Brain microvascular endothelial cell (primary cell): ENCODE data around the gene PGAP2.
A peak's percentile ranks its signal among the peaks of the same experiment; 100 is the strongest.

Experiments
- DNase-seq: peaks from one replicate; pipeline ENCODE4 v3.0.0-alpha.2; 2020
- H3K27ac ChIP-seq: fragments of 250-450 bp; sonication (Bioruptor Pico); 2 replicates; pipeline ENCODE4 v1.5.1; 2020; ENCODE audit warnings: mild to moderate bottlenecking, moderate library complexity
- H3K27me3 ChIP-seq: fragments of 250-450 bp; sonication (Bioruptor Pico); replicated peaks from 2 replicates; pipeline ENCODE4 v1.5.1; 2020; ENCODE audit warnings: mild to moderate bottlenecking
- H3K36me3 ChIP-seq: fragments of 250-450 bp; sonication (Bioruptor Pico); replicated peaks from 2 replicates; pipeline ENCODE4 v1.5.1; 2020; ENCODE audit warnings: mild to moderate bottlenecking
- H3K4me3 ChIP-seq: 2 replicates; pipeline ENCODE4 v1.5.1; 2011; ENCODE audit warnings: low read depth, mild to moderate bottlenecking, control low read depth, low read length, moderate library complexity
- CTCF ChIP-seq: IDR thresholded peaks from 2 replicates; pipeline ENCODE4 v1.5.1; 2011; ENCODE audit warnings: low read depth, mild to moderate bottlenecking, moderate library complexity, low read length, control low read depth, inconsistent platforms; ENCODE audit errors: missing control alignments
- in situ Hi-C: cut with HindIII; loops from 2 replicates; pipeline ENCODE4 v1.10.0; 2017; ENCODE audit warnings: low sequenced_read_pairs, low pct_ligation_motif_present

Gene PGAP2

GRCh38 chr11:3835751-3836150 lies 27.4 kb downstream of the PGAP2 start:
- H3K36me3 ChIP-seq = peaks cover 10% of the 10 kb centered on the region
- H3K4me3 ChIP-seq = no peak overlapping the region
- H3K27me3 ChIP-seq = no peaks in the 10 kb centered on the region
- TF ChIP-seq CTCF = no peak
- no peak for DNase-seq
- in situ Hi-C loops = loop anchor here (25.0 kb wide), 1 partner anchor 227 kb away; no protein-coding TSS in a partner anchor
- no peak overlapping the region for H3K27ac ChIP-seq

GRCh38 chr11:3836903-3837302 lies 28.5 kb downstream of the PGAP2 start:
- Histone ChIP-seq H3K4me3 (no peak overlapping the region), H3K27me3 (no peaks in the 10 kb centered on the region), H3K36me3 (peaks cover 10% of the 10 kb centered on the region), H3K27ac (no peak overlapping the region)
- no peak for DNase-seq
- TF ChIP-seq CTCF = no peak
- in situ Hi-C loops = loop anchor here (25.0 kb wide), 1 partner anchor 225 kb away; no protein-coding TSS in a partner anchor

GRCh38 chr11:3837793-3838192 lies 29.4 kb downstream of the PGAP2 start:
- no peak overlapping the region for H3K27ac ChIP-seq
- peaks cover 10% of the 10 kb centered on the region for H3K36me3 ChIP-seq
- H3K4me3 ChIP-seq = no peak overlapping the region
- TF ChIP-seq CTCF = no peak
- in situ Hi-C loops = loop anchor here (25.0 kb wide), 1 partner anchor 225 kb away; no protein-coding TSS in a partner anchor
- no peak for DNase-seq
- H3K27me3 ChIP-seq = no peaks in the 10 kb centered on the region

GRCh38 chr11:3838504-3838903 lies 30.1 kb downstream of the PGAP2 start:
- no peak overlapping the region for H3K4me3 ChIP-seq
- TF ChIP-seq CTCF = no peak
- H3K27ac ChIP-seq = no peak overlapping the region
- H3K36me3 ChIP-seq = peaks cover 10% of the 10 kb centered on the region
- no peaks in the 10 kb centered on the region for H3K27me3 ChIP-seq
- in situ Hi-C loops = loop anchor here (25.0 kb wide), 1 partner anchor 224 kb away; no protein-coding TSS in a partner anchor
- no peak for DNase-seq

GRCh38 chr11:3840004-3840869 lies 31.9 kb downstream of the PGAP2 start:
- H3K36me3 ChIP-seq = peaks cover under 1% of the 10 kb centered on the region
- H3K4me3 ChIP-seq = peak overlapping the region; percentile 73
- no peak for TF ChIP-seq CTCF
- no peak for DNase-seq
- H3K27me3 ChIP-seq = no peaks in the 10 kb centered on the region
- H3K27ac ChIP-seq = peak overlapping the region; percentile 8
- in situ Hi-C loops = loop anchor here (25.0 kb wide), 1 partner anchor 222 kb away; no protein-coding TSS in a partner anchor
